Measurements from ENCODE around the gene NPY4R. TPM values are rescaled to one million over a fixed set of nuclear protein-coding genes. Genes with fewer than 3 reads are reported as not detected.
"Not testable (repeated sequence)": the region's sequence is repeated elsewhere in the genome, so short reads cannot be mapped to it uniquely, and the experiment has no call there.

NPY4R gene
- total and polyA plus RNA-seq, 3 experiments from 2014 or later: not detected

DNA sequence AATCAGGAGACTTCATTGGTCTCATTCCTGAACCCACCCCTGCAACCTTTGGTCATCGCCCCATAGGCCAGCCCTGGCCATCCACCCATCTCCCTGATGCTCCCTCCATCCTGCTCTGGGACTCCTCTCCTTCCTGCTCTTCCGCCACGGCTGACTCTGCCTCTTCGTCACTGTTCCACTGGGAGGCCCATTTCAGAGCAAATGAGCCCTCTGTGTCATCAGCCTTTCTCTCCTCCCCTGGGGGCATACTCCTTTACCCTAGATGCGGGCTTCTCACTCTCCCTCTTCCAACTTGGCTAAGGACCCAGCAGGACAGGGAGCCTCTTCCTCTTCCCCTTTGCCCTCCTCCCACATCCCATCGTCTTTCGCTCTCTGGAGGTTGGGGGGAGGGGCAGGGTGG lies 47.5 kb downstream of the NPY4R start:
- H3K4me1 Mint-ChIP-seq; H3K27me3 ChIP-seq (ENCODE audit: insufficient read depth, low read length, poor library complexity, severe bottlenecking); H3K4me3 Mint-ChIP-seq; H3K27me3 Mint-ChIP-seq; H3K9me3 Mint-ChIP-seq; H3K36me3 Mint-ChIP-seq; H3K27ac Mint-ChIP-seq; POLR2A ChIA-PET; H3K36me3 ChIP-seq (ENCODE audit: insufficient read depth, low read length); H3K27ac ChIP-seq (ENCODE audit: low read depth, low read length); DNase-seq; CTCF ChIA-PET; H3K4me1 ChIP-seq (ENCODE audit: insufficient read depth, low read length); H3K4me3 ChIP-seq (ENCODE audit: low read length); H3K9me3 ChIP-seq (ENCODE audit: low read length): not testable (repeated sequence)

DNA sequence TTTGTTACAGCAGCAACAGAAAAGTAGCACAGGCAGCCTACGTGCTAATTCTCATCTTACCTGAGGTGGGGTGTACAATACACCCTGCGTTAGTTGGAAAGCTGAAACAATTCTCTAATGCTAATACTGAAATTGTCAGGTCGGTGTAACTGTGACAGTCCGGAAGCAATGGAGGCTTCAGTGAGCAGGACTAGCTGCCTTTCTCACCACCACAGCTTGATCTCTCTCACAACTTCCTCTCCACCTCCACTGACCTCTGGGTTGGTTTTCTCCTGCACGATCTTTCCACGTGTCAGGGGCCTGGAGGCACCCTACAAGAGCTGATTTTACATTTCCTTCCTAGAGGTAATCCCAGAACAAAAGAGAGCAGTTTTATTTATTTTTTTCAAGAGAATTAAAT lies 50.5 kb downstream of the NPY4R start:
- H3K4me1 Mint-ChIP-seq; H3K27ac ChIP-seq (ENCODE audit: low read depth, low read length); H3K27me3 ChIP-seq (ENCODE audit: insufficient read depth, low read length, poor library complexity, severe bottlenecking); H3K27me3 Mint-ChIP-seq; H3K36me3 Mint-ChIP-seq; H3K4me3 ChIP-seq (ENCODE audit: low read length); H3K36me3 ChIP-seq (ENCODE audit: insufficient read depth, low read length); H3K4me1 ChIP-seq (ENCODE audit: insufficient read depth, low read length); DNase-seq; CTCF ChIA-PET; H3K9me3 ChIP-seq (ENCODE audit: low read length); H3K27ac Mint-ChIP-seq; POLR2A ChIA-PET; H3K9me3 Mint-ChIP-seq; H3K4me3 Mint-ChIP-seq: not testable (repeated sequence)

DNA sequence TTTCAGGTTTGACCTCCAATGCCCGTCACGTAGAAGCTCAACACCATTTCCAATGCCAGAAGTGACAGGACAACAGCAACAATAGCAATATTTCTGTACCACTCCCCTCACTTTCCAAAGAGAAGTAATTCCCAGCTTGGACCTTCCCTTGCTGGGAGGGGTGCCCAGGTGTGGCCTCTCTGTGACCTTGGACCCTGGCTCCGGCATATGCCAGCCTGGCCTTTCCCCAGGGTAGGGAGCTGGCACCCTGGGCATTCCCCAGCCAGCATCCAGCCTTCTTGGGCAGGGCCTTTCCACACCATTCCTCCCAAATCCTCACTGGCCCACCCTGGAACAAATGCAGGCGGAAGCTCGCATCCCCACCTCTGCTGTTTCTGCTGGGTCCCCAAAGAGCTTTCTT lies 53.1 kb downstream of the NPY4R start:
- H3K27ac Mint-ChIP-seq; H3K27ac ChIP-seq (ENCODE audit: low read depth, low read length); H3K4me1 Mint-ChIP-seq; H3K9me3 Mint-ChIP-seq; POLR2A ChIA-PET; H3K4me1 ChIP-seq (ENCODE audit: insufficient read depth, low read length); CTCF ChIA-PET; H3K36me3 ChIP-seq (ENCODE audit: insufficient read depth, low read length); DNase-seq; H3K27me3 Mint-ChIP-seq; H3K9me3 ChIP-seq (ENCODE audit: low read length); H3K27me3 ChIP-seq (ENCODE audit: insufficient read depth, low read length, poor library complexity, severe bottlenecking); H3K4me3 ChIP-seq (ENCODE audit: low read length); H3K36me3 Mint-ChIP-seq; H3K4me3 Mint-ChIP-seq: not testable (repeated sequence)

DNA sequence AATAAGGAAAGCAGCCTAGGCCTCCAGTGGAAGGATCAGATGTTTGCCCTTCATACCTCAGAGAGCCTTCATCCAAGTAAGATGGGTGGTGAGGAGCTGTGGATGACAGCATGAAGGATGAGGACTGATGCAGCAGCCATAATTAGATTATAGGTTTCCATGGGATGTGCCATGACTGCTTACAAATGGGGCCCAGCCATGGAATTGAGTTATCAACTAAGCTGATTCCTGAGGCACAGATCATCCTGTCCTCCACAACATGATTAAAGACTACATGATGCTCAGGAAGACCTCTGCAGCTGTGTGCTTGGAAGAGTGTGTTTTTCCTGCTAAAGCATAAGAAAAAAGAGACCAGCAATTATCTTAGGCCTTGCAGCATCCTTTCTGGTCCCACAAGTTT lies 54.6 kb downstream of the NPY4R start:
- POLR2A ChIA-PET; H3K36me3 ChIP-seq (ENCODE audit: insufficient read depth, low read length); H3K9me3 Mint-ChIP-seq; H3K36me3 Mint-ChIP-seq; H3K9me3 ChIP-seq (ENCODE audit: low read length); H3K27me3 Mint-ChIP-seq; H3K4me3 Mint-ChIP-seq; CTCF ChIA-PET; H3K27me3 ChIP-seq (ENCODE audit: insufficient read depth, low read length, poor library complexity, severe bottlenecking); H3K27ac ChIP-seq (ENCODE audit: low read depth, low read length); H3K4me1 ChIP-seq (ENCODE audit: insufficient read depth, low read length); H3K4me3 ChIP-seq (ENCODE audit: low read length); DNase-seq; H3K27ac Mint-ChIP-seq; H3K4me1 Mint-ChIP-seq: not testable (repeated sequence)

Other genes with a start within 250 kb of the NPY4R start
- not detected for gene ANTXRL, start 179.0 kb downstream of the NPY4R start, total RNA-seq
- not detected for gene ANTXRL, start 179.0 kb downstream of the NPY4R start, polyA plus RNA-seq
- not detected for gene ANXA8L1, start 90.2 kb downstream of the NPY4R start, total RNA-seq
- not detected for gene ANXA8L1, start 90.2 kb downstream of the NPY4R start, polyA plus RNA-seq
- not detected for gene GPRIN2, start 90.7 kb upstream of the NPY4R start, total RNA-seq
- gene GPRIN2, start 90.7 kb upstream of the NPY4R start, polyA plus RNA-seq: not detected
- under 1 TPM; 0.69 to 0.70 TPM for gene SYT15, start 113.2 kb upstream of the NPY4R start, total RNA-seq
- gene SYT15, start 113.2 kb upstream of the NPY4R start, polyA plus RNA-seq: 0.05 TPM